Body of pancreas (tissue), 4 donors: ENCODE measurements around the gene ROBO1.
"Not testable (repeated sequence)": the region's sequence is repeated elsewhere in the genome, so short reads cannot be mapped to it uniquely, and the experiment has no call there.

Source experiments
- CTCF ChIP-seq, 7 experiments: fragments of 450-650 bp in 4 of 7; fragments of 200-600 bp in 3 of 7; sonication (generic) in 3 of 7; IDR thresholded peaks; one replicate each; pipeline ENCODE4 v1.5.1; 2016 to 2019; ENCODE audit warnings: antibody characterized with exemption in 7 of 7
- POLR2A ChIP-seq, 3 donors: fragments of 450-650 bp; IDR thresholded peaks; one replicate each; pipeline ENCODE4 v1.6.1; 2016; ENCODE audit warnings: antibody characterized with exemption in 3 of 3, mild to moderate bottlenecking in 2 of 3

GRCh38 chr3:79299949-79300635, 467.7 kb downstream of the ROBO1 start:
- not testable (repeated sequence) for TF ChIP-seq CTCF, POLR2A (IDR thresholded peaks at IDR 0.05)
